H1 (cell line): ENCODE data around the gene OR8B4. TPM values are rescaled to one million over a fixed set of nuclear protein-coding genes. Genes with fewer than 3 reads are reported as not detected.

Experiments used
- CTCF ChIA-PET: fragments of 300-600 bp; sonication (Branson Sonifier 250); formaldehyde crosslinking; loops from one replicate; lab custom pipeline; 2021; ENCODE audit not compliant: partially characterized antibody; lab: Charles Lee
- POLR2A ChIA-PET: fragments of 300-600 bp; sonication (Branson Sonifier 250); formaldehyde crosslinking; loops from one replicate; lab custom pipeline; 2021; ENCODE audit warnings: inconsistent platforms; ENCODE audit not compliant: partially characterized antibody; lab: Charles Lee
- DNase-seq, 2 experiments: peaks; one replicate each; pipeline versions ENCODE4 v3.0.0 to v3.0.0-alpha.2; 2010 to 2022; ENCODE audit warnings: low spot score in 2 of 2, low read depth in 1 of 2, mixed read lengths in 1 of 2
- FAIRE-seq: peaks from 2 replicates; lab custom pipeline; 2011; peaks lifted over from hg19 to GRCh38; lab: Jason Lieb, UNC
- H2AFZ ChIP-seq: 2 replicates; pipeline ENCODE4 v1.8.1; 2012; ENCODE audit warnings: low read length, inconsistent platforms
- H2AK5ac ChIP-seq: 2 replicates; pipeline ENCODE4 v1.6.1; 2013; ENCODE audit warnings: low read depth, low read length
- H2BK120ac ChIP-seq: replicated peaks from 2 replicates; pipeline ENCODE3; 2013; ENCODE audit warnings: low read depth, low read length, inconsistent platforms
- H2BK12ac ChIP-seq: 2 replicates; pipeline ENCODE4 v1.6.1; 2013; ENCODE audit warnings: low read depth, low read length
- H2BK15ac ChIP-seq: 2 replicates; pipeline ENCODE4 v1.6.1; 2013; ENCODE audit warnings: low read length
- H2BK20ac ChIP-seq: 2 replicates; pipeline ENCODE4 v1.6.1; 2013; ENCODE audit warnings: low read length
- H2BK5ac ChIP-seq: 2 replicates; pipeline ENCODE4 v1.6.1; 2013; ENCODE audit warnings: low read depth, low read length
- H3K14ac ChIP-seq: 2 replicates; pipeline ENCODE4 v1.6.1; 2013; ENCODE audit warnings: inconsistent platforms; ENCODE audit not compliant: insufficient read length
- H3K18ac ChIP-seq: 2 replicates; pipeline ENCODE4 v1.6.1; 2013; ENCODE audit warnings: low read length; ENCODE audit errors: extremely low read depth
- H3K23ac ChIP-seq: 2 replicates; pipeline ENCODE4 v1.6.1; 2013; ENCODE audit warnings: inconsistent platforms; ENCODE audit not compliant: insufficient read length
- H3K23me2 ChIP-seq: 2 replicates; pipeline ENCODE4 v1.6.1; 2013; ENCODE audit warnings: low read depth, low read length
- H3K27ac ChIP-seq: 2 replicates; pipeline ENCODE4 v1.6.1; 2011; ENCODE audit warnings: low read depth, low read length, inconsistent platforms
- H3K27me3 ChIP-seq, 4 experiments: replicated peaks in 1 of 4; 1 replicate in 1 of 4; 2 replicates in 3 of 4; pipeline versions ENCODE4 v1.6.1 to v1.8.1; 2011 to 2013; ENCODE audit warnings: low read length in 3 of 4, mild to moderate bottlenecking in 3 of 4, inconsistent platforms in 2 of 4, mixed read lengths in 2 of 4, moderate library complexity in 1 of 4; ENCODE audit not compliant: control insufficient read depth in 3 of 4, insufficient read depth in 3 of 4; ENCODE audit errors: extremely low read depth in 1 of 4
- H3K36me3 ChIP-seq, 4 experiments: 2 replicates each; pipeline versions ENCODE4 v1.6.1 to v1.8.1; 2011 to 2013; ENCODE audit warnings: mild to moderate bottlenecking in 4 of 4, low read length in 3 of 4, moderate library complexity in 2 of 4, control low read depth in 1 of 4, inconsistent platforms in 1 of 4; ENCODE audit not compliant: insufficient read depth in 4 of 4, control insufficient read depth in 2 of 4
- H3K4ac ChIP-seq: replicated peaks from 2 replicates; pipeline ENCODE3; 2013; ENCODE audit warnings: low read length, low read depth, mixed read lengths, inconsistent platforms; ENCODE audit not compliant: insufficient read length
- H3K4me1 ChIP-seq, 4 experiments: replicated peaks in 1 of 4; 1 replicate in 1 of 4; 2 replicates in 3 of 4; pipeline versions ENCODE4 v1.6.1 to v1.8.1; 2011 to 2013; ENCODE audit warnings: low read length in 3 of 4, inconsistent platforms in 2 of 4, mixed read lengths in 1 of 4; ENCODE audit not compliant: insufficient read depth in 4 of 4, control insufficient read depth in 3 of 4
- H3K4me2 ChIP-seq, 2 experiments: 2 replicates each; pipeline versions ENCODE4 v1.6.1 to v1.8.1; 2011 to 2013; ENCODE audit warnings: low read depth in 2 of 2, low read length in 2 of 2, control low read depth in 1 of 2, inconsistent platforms in 1 of 2, mild to moderate bottlenecking in 1 of 2; ENCODE audit not compliant: insufficient read depth in 1 of 2
- H3K4me3 ChIP-seq, 4 experiments: fragments of 200-600, 300-600 bp in 1 of 4; sonication (generic), shearing (Covaris generic), sonication (Bioruptor Twin) in 1 of 4; 2 replicates each; pipeline versions ENCODE4 v1.5.1 to v1.8.1; 2011 to 2016; ENCODE audit warnings: low read length in 4 of 4, low read depth in 3 of 4, control low read depth in 2 of 4, inconsistent platforms in 2 of 4, mild to moderate bottlenecking in 2 of 4, mixed read lengths in 1 of 4, moderate library complexity in 1 of 4; ENCODE audit not compliant: insufficient read depth in 2 of 4; ENCODE audit errors: extremely low read depth in 1 of 4
- H3K56ac ChIP-seq: replicated peaks from 2 replicates; pipeline ENCODE3; 2013; ENCODE audit warnings: low read depth, mild to moderate bottlenecking, mixed read lengths, low read length, inconsistent platforms; ENCODE audit not compliant: insufficient read length
- H3K79me1 ChIP-seq: 2 replicates; pipeline ENCODE4 v1.6.1; 2013; ENCODE audit warnings: low read depth, low read length, control low read depth
- H3K79me2 ChIP-seq, 2 experiments: 2 replicates each; pipeline versions ENCODE4 v1.6.1 to v1.8.1; 2012 to 2013; ENCODE audit warnings: low read length in 2 of 2, mild to moderate bottlenecking in 2 of 2, inconsistent platforms in 1 of 2; ENCODE audit not compliant: insufficient read depth in 2 of 2, control insufficient read depth in 1 of 2
- H3K9ac ChIP-seq, 4 experiments: replicated peaks in 1 of 4; 1 replicate in 1 of 4; 2 replicates in 3 of 4; pipeline versions ENCODE4 v1.6.1 to v1.8.1; 2011 to 2013; ENCODE audit warnings: low read depth in 3 of 4, low read length in 3 of 4, control low read depth in 2 of 4, mild to moderate bottlenecking in 2 of 4, moderate library complexity in 2 of 4, inconsistent platforms in 1 of 4; ENCODE audit errors: extremely low read depth in 1 of 4
- H3K9me3 ChIP-seq, 2 experiments: 2 replicates each; pipeline versions ENCODE4 v1.6.1 to v1.8.1; 2012 to 2013; ENCODE audit warnings: mild to moderate bottlenecking in 2 of 2, moderate library complexity in 2 of 2, control low read depth in 1 of 2, inconsistent platforms in 1 of 2, low read depth in 1 of 2, low read length in 1 of 2, mixed read lengths in 1 of 2; ENCODE audit not compliant: insufficient read depth in 2 of 2
- H4K20me1 ChIP-seq, 2 experiments: replicated peaks in 1 of 2; 2 replicates each; pipeline versions ENCODE3 to v1.8.1; 2011 to 2013; ENCODE audit warnings: inconsistent platforms in 2 of 2, low read length in 2 of 2, mild to moderate bottlenecking in 1 of 2; ENCODE audit not compliant: insufficient read depth in 2 of 2, control insufficient read depth in 1 of 2
- H4K5ac ChIP-seq: 2 replicates; pipeline ENCODE4 v1.6.1; 2013; ENCODE audit warnings: low read length, low read depth, mixed read lengths, inconsistent platforms; ENCODE audit not compliant: insufficient read length
- H4K8ac ChIP-seq: 2 replicates; pipeline ENCODE4 v1.8.0; 2013; ENCODE audit warnings: mild to moderate bottlenecking, moderate library complexity, low read length, inconsistent platforms; ENCODE audit not compliant: insufficient read depth; ENCODE audit errors: extremely low read depth
- H4K91ac ChIP-seq: replicated peaks from 2 replicates; pipeline ENCODE3; 2013; ENCODE audit warnings: low read length, mixed read lengths, inconsistent platforms; ENCODE audit not compliant: insufficient read length
- ATF2 ChIP-seq: IDR thresholded peaks from 2 replicates; pipeline ENCODE4 v1.6.1; 2012; ENCODE audit warnings: low read length, inconsistent platforms
- BCL11A ChIP-seq, 2 experiments: IDR thresholded peaks; one replicate each; pipeline ENCODE4 v1.6.1; 2011; ENCODE audit warnings: low read depth in 2 of 2, low read length in 2 of 2, mild to moderate bottlenecking in 2 of 2
- CHD1 ChIP-seq: IDR thresholded peaks from 2 replicates; pipeline ENCODE4 v1.6.1; 2012; ENCODE audit warnings: low read depth, low read length, improper control_type of control experiment
- CHD2 ChIP-seq: IDR thresholded peaks from 2 replicates; pipeline ENCODE4 v1.6.1; 2012; ENCODE audit warnings: low read length, improper control_type of control experiment
- CREB1 ChIP-seq: IDR thresholded peaks from 2 replicates; pipeline ENCODE4 v1.6.1; 2012; ENCODE audit warnings: inconsistent platforms
- CTBP2 ChIP-seq: IDR thresholded peaks from 2 replicates; pipeline ENCODE4 v1.7.0; 2011; ENCODE audit warnings: borderline replicate concordance, mild to moderate bottlenecking, moderate library complexity, mixed read lengths, low read length; ENCODE audit not compliant: insufficient read depth, insufficient read length
- EGR1 ChIP-seq: IDR thresholded peaks from 2 replicates; pipeline ENCODE4 v1.6.1; 2011; ENCODE audit warnings: low read depth, low read length, borderline replicate concordance
- EZH2 ChIP-seq: fragments of 200-600 bp; sonication (generic); IDR thresholded peaks from 2 replicates; pipeline ENCODE4 v1.7.1; 2012; ENCODE audit warnings: low read depth, mild to moderate bottlenecking, moderate library complexity, low read length, inconsistent platforms; ENCODE audit not compliant: severe bottlenecking
- RNF2 ChIP-seq: fragments of 200-900, 300-1000 bp; sonication (generic); IDR thresholded peaks from 2 replicates; pipeline ENCODE4 v1.7.1; 2016; ENCODE audit warnings: borderline replicate concordance, low read depth, mild to moderate bottlenecking, antibody characterized with exemption, low read length; ENCODE audit not compliant: poor library complexity, severe bottlenecking; ENCODE audit errors: missing control alignments
- RXRA ChIP-seq: IDR thresholded peaks from 2 replicates; pipeline ENCODE4 v1.6.1; 2011; ENCODE audit warnings: low read depth, mild to moderate bottlenecking, low read length, moderate library complexity; ENCODE audit not compliant: insufficient read depth
- SIX5 ChIP-seq: IDR thresholded peaks from 2 replicates; pipeline ENCODE4 v1.6.1; 2011; ENCODE audit warnings: mild to moderate bottlenecking, low read depth, low read length
- TCF12 ChIP-seq: IDR thresholded peaks from 2 replicates; pipeline ENCODE4 v1.6.1; 2011; ENCODE audit warnings: low read depth, mild to moderate bottlenecking, low read length
- TEAD4 ChIP-seq: IDR thresholded peaks from 2 replicates; pipeline ENCODE4 v1.6.1; 2012; ENCODE audit warnings: low read depth, low read length, inconsistent platforms, mixed read lengths
- WGBS, 2 experiments: shearing (Covaris generic) in 1 of 2; methylation state at CpG; one replicate each; pipeline versions ENCODE4 v1.1.6 to v1.1.7; 2013 to 2015; ENCODE audit warnings: low lambda C conversion rate in 2 of 2, mixed read lengths in 2 of 2, inconsistent platforms in 1 of 2, low coverage in 1 of 2, missing lambda C conversion rate in 1 of 2; ENCODE audit not compliant: insufficient replicate concordance in 2 of 2, insufficient coverage in 1 of 2, insufficient read length in 1 of 2; ENCODE audit errors: extremely low coverage in 1 of 2, missing lambda C conversion rate in 1 of 2; 5-methylcytosine and 5-hydroxymethylcytosine counted together
- polyA plus RNA-seq, 7 experiments: library from polyadenylated mRNA; depleted of rRNA in 3 of 7; stranded (reverse) in 5 of 7; unstranded in 2 of 7; fragments of >200 nt in 5 of 7; fragments of 200-250 nt in 2 of 7; gene quantifications; 1 replicate in 5 of 7; 2 replicates in 1 of 7; 4 replicates in 1 of 7; pipeline versions ENCODE4 v1.2.1 to v1.2.3, GENCODE V29; 2011 to 2013; ENCODE audit warnings: missing spikeins in 2 of 7, mixed read lengths in 2 of 7
- total RNA-seq: library from RNA; stranded (reverse); fragmentation: NEBNext Ultra II Directional; extraction: Animal tissue kit (Norgen Biotek cat#: 25700); gene quantifications from 2 replicates; pipeline ENCODE4 v1.2.1, GENCODE V29; 2021

Gene OR8B4
- total and polyA plus RNA-seq, 2 of the 8 experiments (the other 6 are each of a cell fraction or from before 2014, with no cell fraction given): not detected

- no peak overlapping the region for H2AFZ ChIP-seq
- no peak for TF ChIP-seq CREB1
- TF ChIP-seq ATF2: no peak
- no peak for TF ChIP-seq EGR1
- no peak for TF ChIP-seq CHD2
- no peak for TF ChIP-seq EZH2
- TF ChIP-seq CTBP2: no peak
- no peak for TF ChIP-seq BCL11A (IDR thresholded peaks at IDR 0.05; ENCODE audit: low read depth in 2 of 2, low read length in 2 of 2)
- TF ChIP-seq RXRA: no peak
- no peak for TF ChIP-seq TCF12
- TF ChIP-seq RNF2: no peak
- TF ChIP-seq SIX5: no peak
- TF ChIP-seq CHD1: no peak
- TF ChIP-seq TEAD4: no peak
Measured at GRCh38 chr11:124440608-124441007, 15.9 kb upstream of the OR8B4 start.

More at GRCh38 chr11:124440608-124441007, 15.9 kb upstream of the OR8B4 start:
- Histone ChIP-seq H2BK12ac (no peak overlapping the region), H3K27me3 (no peaks in the 10 kb centered on the region), H2AK5ac (no peak overlapping the region), H3K4ac (no peak overlapping the region), H2BK120ac (no peak overlapping the region), H3K79me1 (no peaks in the 10 kb centered on the region), H3K14ac (no peak overlapping the region), H3K79me2 (no peaks in the 10 kb centered on the region), H3K23me2 (no peaks in the 10 kb centered on the region), H2BK20ac (no peak overlapping the region), H4K8ac (no peak overlapping the region), H3K23ac (no peak overlapping the region), H2BK5ac (no peak overlapping the region), H3K4me2 (no peak overlapping the region), H3K27ac (no peak overlapping the region), H3K4me1 (no peaks in the 10 kb centered on the region), H3K56ac (no peak overlapping the region), H4K91ac (no peak overlapping the region), H3K9me3 (peaks cover 0 to 2% of the 10 kb centered on the region in 2 experiments; a peak in 1 of 4 replicates), H3K4me3 (no peak overlapping the region), H4K20me1 (no peaks in the 10 kb centered on the region), H3K9ac (no peak overlapping the region), H2BK15ac (no peak overlapping the region), H4K5ac (no peak overlapping the region), H3K36me3 (no peaks in the 10 kb centered on the region), H3K18ac (no peak overlapping the region)
- ChIA-PET POLR2A (no interaction called here), CTCF (interaction anchor here (0.9 to 3.7 kb wide), 7 partner anchors 24 to 179 kb away, joined by 3 to 20 read pairs (median 4); no protein-coding TSS in a partner anchor)
- no peak for FAIRE-seq
- DNase-seq: no peak
- WGBS, 2 experiments: 95% methylated on average over 4 of the region's 4 CpGs; no CpG with 5 or more reads in 1 of the 2 experiments
